SH-SY5Y (cell line): ENCODE data around the gene PER2.

Experiments
- GATA2 ChIP-seq: IDR thresholded peaks from 2 replicates; pipeline ENCODE4 v1.6.1; 2011; ENCODE audit warnings: mild to moderate bottlenecking, low read depth, low read length
- GATA3 ChIP-seq: IDR thresholded peaks from 2 replicates; pipeline ENCODE4 v1.6.1; 2011; ENCODE audit warnings: low read depth, mild to moderate bottlenecking, low read length, moderate library complexity

- no peak for TF ChIP-seq GATA2
- TF ChIP-seq GATA3, result no peak
Observed at GRCh38 chr2:238305092-238305862, 16.9 kb upstream of the PER2 start.
